ENCODE measurements around the gene NTRK2. TPM values are rescaled to one million over a fixed set of nuclear protein-coding genes. Genes with fewer than 3 reads are reported as not detected.
A peak's percentile ranks its signal among the peaks of the same experiment; 100 is the strongest.

Gene NTRK2
- total RNA-seq, 1 donor from 2014 or later = 8.2 TPM

GRCh38 chr9:84799251-84799650, 129.7 kb downstream of the NTRK2 start:
- ATAC-seq = no peak
- intact Hi-C loops (cut with DNase I) = no loop called here

DNA sequence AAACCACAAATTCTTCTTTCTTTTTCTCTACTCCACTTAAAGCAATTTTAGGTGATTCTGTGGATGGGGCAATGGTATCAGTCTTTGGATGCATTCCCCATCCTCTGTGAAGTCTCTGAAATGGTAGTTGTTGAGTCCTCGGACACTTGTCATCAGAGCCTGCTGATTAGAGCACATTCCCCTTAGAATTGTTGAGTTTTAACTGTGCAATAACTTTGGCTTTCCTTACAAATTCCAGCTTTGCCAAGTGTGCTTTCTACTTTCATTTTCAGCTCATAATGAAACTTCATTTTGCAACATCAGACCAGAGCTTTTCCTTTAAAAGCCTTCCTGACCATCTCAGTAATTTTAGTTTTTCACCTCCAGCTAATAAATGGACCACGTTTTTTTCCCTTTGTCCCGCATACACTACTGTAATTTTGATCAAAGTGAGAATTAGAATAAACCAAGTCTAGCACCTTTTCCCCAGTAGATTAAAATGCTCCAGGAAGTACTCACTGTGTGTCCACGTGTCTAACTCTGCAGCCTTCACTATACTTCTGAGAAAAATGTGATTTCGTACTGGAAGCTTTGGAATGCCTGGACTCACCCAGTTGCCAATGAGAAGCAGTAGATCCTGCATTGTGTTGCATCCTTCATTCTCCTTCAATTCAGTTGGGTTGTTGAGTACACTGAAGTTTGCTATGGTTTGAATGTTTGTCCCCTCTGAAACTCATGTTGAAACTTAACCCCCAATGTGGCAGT, 135.6 kb downstream of the NTRK2 start:
- intact Hi-C loops (cut with DNase I) = no loop called here
- peak; percentile 83 for ATAC-seq
- no peak for DNase-seq (ENCODE audit: missing footprints)

More at GRCh38 chr9:84799251-84799650, 129.7 kb downstream of the NTRK2 start:
- DNase-seq (ENCODE audit: missing footprints) = no peak

DNA sequence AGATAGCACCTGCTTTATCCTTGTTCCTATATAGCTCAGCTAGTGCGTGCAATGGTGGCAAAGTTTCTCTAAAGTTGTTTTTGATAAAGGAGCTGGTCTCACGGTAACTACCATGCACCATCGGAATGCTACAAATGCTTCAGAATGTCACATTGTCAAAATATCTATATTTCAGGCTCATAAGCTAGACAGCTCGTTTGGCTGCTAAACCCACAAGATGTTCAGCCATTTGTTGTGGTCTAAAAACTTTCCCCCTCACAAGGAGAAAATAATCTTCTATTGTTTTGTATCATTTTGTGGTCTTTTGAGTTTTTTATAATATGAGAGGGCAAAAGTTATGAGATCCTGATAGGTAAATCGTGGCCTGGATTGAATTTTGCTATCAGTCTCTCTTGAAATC, 137.9 kb downstream of the NTRK2 start:
- DNase-seq (ENCODE audit: missing footprints) (no peak), ATAC-seq (no peak)
- intact Hi-C loops (cut with DNase I) = no loop called here

- DNase-seq (ENCODE audit: missing footprints) (no peak), ATAC-seq (no peak)
- intact Hi-C loops (cut with DNase I) = no loop called here
Observed at GRCh38 chr9:84807870-84808390, 138.4 kb downstream of the NTRK2 start.

- ATAC-seq (no peak), DNase-seq (ENCODE audit: missing footprints) (no peak)
- intact Hi-C loops (cut with DNase I) = no loop called here
Observed at GRCh38 chr9:84808416-84808815, 138.9 kb downstream of the NTRK2 start.

DNA sequence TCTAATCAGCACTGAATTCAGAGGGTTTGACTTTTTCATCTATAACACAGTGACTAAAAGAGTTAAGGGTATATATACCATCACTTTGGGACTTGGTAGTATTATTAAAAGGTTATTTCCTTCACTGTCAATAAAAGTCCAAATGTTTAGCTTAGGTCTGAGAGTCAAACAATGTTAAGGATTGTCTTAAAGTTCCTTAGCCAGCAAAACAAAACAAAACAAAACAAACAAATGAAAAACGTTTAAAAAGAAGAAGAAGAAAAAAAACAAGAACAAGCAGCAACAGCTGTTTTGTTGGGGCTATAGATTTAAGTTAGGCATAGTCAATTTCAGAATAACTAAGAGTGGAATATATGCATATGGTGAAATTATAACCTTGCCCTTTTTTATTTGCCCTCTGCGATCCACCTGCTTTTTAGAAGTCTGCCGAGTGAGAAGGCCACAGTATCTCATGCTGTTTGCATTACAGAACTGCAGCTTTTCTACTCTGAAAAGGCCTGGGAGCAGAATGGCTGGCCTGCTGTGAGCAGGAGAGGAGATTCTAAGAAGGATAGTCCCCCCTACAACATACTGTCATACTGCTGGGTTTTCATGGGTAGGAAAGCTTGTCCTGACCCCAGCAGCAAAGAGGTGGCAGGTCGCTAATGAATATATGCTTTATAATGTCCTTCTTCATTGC, 141.7 kb downstream of the NTRK2 start:
- ATAC-seq (no peak), DNase-seq (ENCODE audit: missing footprints) (no peak)
- intact Hi-C loops (cut with DNase I) = no loop called here

DNA sequence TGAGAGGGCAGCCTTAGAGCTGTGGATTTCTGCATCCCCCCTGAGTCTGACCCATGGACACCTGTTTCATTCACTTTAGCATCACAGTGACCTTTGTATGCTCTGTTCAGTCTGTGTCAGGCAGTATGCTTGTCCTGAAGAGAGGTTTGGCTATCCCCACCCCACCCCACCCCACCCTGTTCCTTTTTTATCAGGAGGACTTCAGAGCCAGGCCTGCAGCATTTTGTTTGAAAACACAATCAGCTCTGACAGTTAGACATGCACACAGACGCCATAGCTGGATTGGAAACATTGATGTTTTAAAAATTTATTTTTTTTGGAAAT, 142.2 kb downstream of the NTRK2 start:
- ATAC-seq = no peak
- intact Hi-C loops (cut with DNase I) = no loop called here
- DNase-seq (ENCODE audit: missing footprints) = no peak

DNA sequence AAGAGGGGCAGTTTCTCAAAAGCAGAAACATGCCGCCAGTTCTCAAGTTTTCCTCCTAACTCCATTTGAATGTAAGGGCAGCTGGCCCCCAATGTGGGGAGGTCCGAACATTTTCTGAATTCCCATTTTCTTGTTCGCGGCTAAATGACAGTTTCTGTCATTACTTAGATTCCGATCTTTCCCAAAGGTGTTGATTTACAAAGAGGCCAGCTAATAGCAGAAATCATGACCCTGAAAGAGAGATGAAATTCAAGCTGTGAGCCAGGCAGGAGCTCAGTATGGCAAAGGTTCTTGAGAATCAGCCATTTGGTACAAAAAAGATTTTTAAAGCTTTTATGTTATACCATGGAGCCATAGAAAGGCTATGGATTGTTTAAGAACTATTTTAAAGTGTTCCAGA, 142.8 kb downstream of the NTRK2 start:
- intact Hi-C loops (cut with DNase I) = no loop called here
- no peak for ATAC-seq
- no peak for DNase-seq (ENCODE audit: missing footprints)

DNA sequence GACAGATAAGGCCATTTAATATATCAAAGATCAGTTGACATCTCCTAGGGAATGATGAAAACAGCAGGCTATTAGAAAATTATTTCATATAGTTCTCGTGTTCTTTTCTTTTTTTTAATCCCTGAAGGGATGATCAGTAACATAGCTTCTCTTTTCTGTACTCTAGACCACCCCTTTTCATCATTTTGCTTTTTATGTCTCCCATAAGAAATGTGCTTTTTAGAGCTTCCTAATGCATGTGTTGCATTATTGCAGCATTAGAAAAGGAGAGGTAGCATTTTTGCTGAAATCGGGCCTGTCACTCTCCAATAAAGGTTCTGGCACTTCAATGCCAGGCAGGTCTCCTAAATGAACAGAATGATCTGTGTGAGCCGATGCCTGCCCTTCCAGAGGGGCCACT, 143.3 kb downstream of the NTRK2 start:
- DNase-seq (ENCODE audit: missing footprints) = no peak
- intact Hi-C loops (cut with DNase I) = no loop called here
- ATAC-seq = no peak

GRCh38 chr9:84815554-84815953, 146.0 kb downstream of the NTRK2 start:
- DNase-seq (ENCODE audit: missing footprints) = no peak
- no peak for ATAC-seq
- intact Hi-C loops (cut with DNase I) = no loop called here

DNA sequence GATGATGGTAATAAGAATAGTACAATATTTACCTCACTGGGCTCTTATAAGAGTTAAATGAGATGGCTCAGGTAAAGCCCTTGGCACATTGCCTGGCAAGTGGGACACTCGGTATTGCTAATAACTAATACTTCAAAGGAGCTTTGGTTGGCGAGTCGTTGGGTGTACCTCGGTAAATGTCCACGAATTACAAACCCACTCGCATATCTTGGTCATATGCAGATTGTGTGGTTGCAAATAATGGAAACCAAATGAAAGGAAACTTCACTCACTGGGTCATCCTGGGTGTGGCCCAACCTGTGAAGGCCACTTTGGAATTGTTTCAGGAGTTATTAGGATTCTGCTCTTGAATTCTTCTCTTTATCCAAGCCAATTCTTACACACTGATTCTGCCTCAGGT, 147.5 kb downstream of the NTRK2 start:
- DNase-seq (ENCODE audit: missing footprints) (no peak), ATAC-seq (no peak)
- intact Hi-C loops (cut with DNase I) = no loop called here

DNA sequence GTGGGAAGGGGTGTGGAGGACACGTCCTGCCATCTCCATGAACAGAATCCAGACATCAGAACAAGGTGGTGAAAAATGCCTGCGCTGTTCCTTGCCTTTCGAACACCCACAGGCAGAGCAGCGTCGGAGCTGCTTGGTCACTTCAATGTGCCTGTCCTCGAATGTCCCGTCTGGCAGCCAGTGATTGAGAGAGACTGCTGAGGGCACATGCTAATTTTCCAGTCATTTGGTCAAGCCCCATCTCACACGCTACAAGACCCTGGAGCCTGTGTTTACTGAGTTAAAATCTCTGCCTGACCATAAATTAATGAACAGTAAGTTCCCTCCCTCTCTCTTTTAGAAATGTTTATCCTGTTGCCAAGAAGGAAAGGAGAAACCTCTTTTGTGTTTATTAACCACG, 149.3 kb downstream of the NTRK2 start:
- DNase-seq (ENCODE audit: missing footprints) (no peak), ATAC-seq (no peak)
- intact Hi-C loops (cut with DNase I) = no loop called here

DNA sequence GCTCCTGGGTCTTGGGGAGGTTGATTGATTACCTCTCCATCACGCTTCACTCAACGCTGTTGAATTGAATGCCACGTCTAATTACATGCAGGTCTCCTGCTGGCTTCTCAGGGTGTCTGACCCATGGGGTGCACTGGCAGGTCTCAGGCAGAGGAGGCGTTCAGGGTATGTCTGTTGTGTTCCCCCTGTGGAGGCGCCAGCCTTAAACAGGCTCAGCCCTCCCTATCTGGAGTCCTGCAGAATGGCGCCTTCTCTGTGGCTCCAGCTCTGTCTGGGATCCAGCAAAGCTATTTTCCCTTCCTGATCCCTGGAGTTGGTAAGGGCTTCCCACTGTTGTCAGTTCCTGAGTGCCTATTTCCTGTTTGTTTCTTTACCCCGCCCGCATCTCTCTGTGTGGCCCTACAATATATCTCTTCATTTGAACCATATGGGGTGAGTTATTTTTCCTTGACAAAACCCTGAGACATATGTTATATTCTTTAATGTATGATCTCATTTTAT, 150.0 kb downstream of the NTRK2 start:
- ATAC-seq (no peak), DNase-seq (ENCODE audit: missing footprints) (no peak)
- intact Hi-C loops (cut with DNase I) = no loop called here

DNA sequence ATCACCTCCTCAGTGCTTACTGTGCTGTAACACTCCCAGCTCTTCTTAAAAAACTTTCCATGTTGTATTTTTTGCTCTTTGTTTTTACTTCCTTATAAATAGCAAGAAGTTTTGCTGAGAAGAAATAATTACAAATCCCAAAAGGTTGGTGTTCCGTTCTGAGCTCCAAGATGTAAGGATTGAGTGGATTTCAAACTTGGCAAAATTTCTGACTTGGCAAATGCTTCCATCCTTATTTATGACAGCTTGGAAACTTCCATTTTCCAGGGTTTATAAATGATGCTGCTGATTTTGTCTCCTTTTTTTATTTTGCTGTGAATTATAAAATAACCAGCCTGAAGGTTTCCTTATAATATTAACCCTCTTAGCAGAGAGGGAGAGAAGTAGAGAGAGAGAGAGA, 151.9 kb downstream of the NTRK2 start:
- intact Hi-C loops (cut with DNase I) = loop anchor here (5.0 kb wide), 1 partner anchor 41 kb away; no protein-coding TSS in a partner anchor
- no peak for ATAC-seq

DNA sequence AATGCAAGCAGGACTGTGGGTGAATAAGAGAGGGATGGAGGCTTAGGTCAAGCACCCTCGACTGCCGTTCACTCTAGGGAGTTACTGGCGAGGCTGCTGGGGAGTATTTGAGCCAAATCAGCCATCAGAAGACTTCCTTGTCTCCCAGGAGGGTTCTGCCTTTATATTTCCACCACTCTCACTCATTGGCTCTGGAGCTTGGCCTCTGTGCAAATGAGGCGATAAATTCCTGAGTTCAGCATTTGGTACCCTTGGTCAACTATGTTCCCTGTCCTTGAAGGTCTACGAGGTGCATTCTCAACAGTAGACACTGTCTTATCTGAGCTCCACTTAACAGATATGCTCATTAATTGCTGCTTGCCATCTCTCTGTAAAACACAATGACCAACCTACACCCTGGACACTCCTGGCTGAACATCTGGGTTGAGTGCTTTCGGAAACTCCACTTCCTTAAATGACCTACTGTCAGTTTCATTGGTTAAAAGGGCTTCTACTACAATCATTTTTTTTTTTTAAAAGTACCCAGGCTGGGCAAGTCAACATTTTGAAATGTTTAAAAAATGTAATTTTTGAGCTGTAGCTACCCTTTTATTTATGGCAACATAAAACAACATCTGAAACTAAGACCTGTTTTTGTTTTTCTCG, 153.2 kb downstream of the NTRK2 start:
- ATAC-seq = peak; percentile 17
- intact Hi-C loops (cut with DNase I) = loop anchor here (5.0 kb wide), 1 partner anchor 40 kb away; no protein-coding TSS in a partner anchor
- no peak for DNase-seq (ENCODE audit: missing footprints)

More for the DNA sequence above, 151.9 kb downstream of the NTRK2 start:
- no peak for DNase-seq (ENCODE audit: missing footprints)

- ATAC-seq (peak; percentile 87), DNase-seq (ENCODE audit: missing footprints) (no peak)
- intact Hi-C loops (cut with DNase I) = loop anchor here (5.0 kb wide), 1 partner anchor 39 kb away; no protein-coding TSS in a partner anchor
Observed at GRCh38 chr9:84823421-84824271, 154.1 kb downstream of the NTRK2 start.

DNA sequence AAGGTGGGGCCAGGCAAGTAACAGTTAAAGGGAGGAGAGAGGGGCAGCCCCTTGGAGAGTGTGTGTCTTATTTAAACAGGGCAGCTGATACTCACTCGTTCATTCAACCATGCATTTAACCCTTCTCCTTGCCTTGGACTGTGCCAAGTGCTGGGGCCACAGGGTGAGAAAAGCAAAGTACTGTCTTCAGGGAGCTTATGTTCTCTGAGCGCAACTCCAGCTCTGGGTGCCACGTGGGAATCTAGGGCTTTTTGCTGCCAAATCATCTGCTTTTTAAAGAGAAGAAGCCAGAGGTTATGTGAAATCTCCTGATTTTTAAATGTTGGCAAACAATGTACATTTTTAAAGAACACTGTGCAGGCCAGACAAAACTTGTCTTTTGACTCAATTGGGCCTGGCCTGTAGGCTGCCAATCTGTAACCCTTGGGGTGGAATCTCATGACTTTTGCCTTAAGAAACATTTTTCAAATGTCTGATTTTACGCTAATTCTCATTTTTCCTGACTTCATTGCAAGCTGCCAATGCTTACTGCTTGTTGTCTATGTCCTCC, 157.8 kb downstream of the NTRK2 start:
- intact Hi-C loops (cut with DNase I) = no loop called here
- no peak for DNase-seq (ENCODE audit: missing footprints)
- ATAC-seq = peak; percentile 56

DNA sequence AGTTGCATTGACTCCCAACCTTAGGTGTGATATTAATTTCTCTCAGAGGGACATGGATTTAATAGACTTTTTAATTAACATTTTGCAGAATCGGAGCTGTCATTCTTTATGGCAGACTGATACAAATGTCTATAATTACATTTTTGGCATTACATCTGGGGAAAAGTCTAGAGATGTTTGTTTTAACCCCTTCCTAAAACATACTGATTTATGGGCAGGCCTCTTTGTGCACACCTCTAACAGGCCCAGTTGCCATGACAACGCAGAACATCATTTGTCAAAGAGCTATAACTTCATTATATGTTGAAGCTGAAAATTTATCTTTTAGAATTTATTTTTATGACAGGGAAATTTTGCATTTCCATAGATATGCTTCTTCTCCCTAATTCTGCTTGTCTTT, 158.5 kb downstream of the NTRK2 start:
- intact Hi-C loops (cut with DNase I) = no loop called here
- DNase-seq (ENCODE audit: missing footprints) (no peak), ATAC-seq (no peak)
